Upper lobe of right lung (tissue), 1 donor: ENCODE results near the gene GAD1. TPM values are rescaled to one million over a fixed set of nuclear protein-coding genes. Genes with fewer than 3 reads are reported as not detected.

ENCODE experiments used
- ATAC-seq: fragments of 200-7000 bp; cut with Tn5 transposase; one replicate; pipeline ENCODE4 v1.9.1; 2020; ENCODE audit warnings: mild to moderate bottlenecking, moderate library complexity
- DNase-seq: peaks from one replicate; pipeline ENCODE4 v3.0.0-alpha.2; 2020
- H3K27ac ChIP-seq: fragments of 200-600 bp; one replicate; pipeline ENCODE4 v1.8.0; 2022
- H3K27me3 ChIP-seq: fragments of 200-600 bp; one replicate; pipeline ENCODE4 v1.8.0; 2022; ENCODE audit warnings: mild to moderate bottlenecking
- H3K36me3 ChIP-seq: fragments of 200-600 bp; one replicate; pipeline ENCODE4 v1.8.0; 2022
- H3K4me1 ChIP-seq: fragments of 200-600 bp; one replicate; pipeline ENCODE4 v1.8.0; 2022
- H3K4me3 ChIP-seq: fragments of 200-600 bp; one replicate; pipeline ENCODE4 v1.8.0; 2022; ENCODE audit warnings: mild to moderate bottlenecking
- H3K9me3 ChIP-seq: fragments of 200-600 bp; one replicate; pipeline ENCODE4 v1.8.0; 2022
- intact Hi-C: fragments of 100-400 bp; cut with DNase I; formaldehyde crosslinking; loops from one replicate; pipeline ENCODE4 v1.11.0; 2022
- total RNA-seq: library from RNA; stranded (reverse); fragmentation: NEBNext Ultra II Directional; extraction: Animal tissue kit (Norgen Biotek cat#: 25700); gene quantifications from one replicate; pipeline ENCODE4 v1.2.1, GENCODE V29; 2021
- TF ChIP-seq, protein P1 (sequence below): fragments of 200-600 bp; IDR thresholded peaks from one replicate; pipeline ENCODE4 v1.8.0; 2022; ENCODE audit warnings: antibody characterized with exemption
- donor health status: DM: no; HTN: yes; CAD: no; lungs with severe emphysema.

GAD1 gene
- total RNA-seq, 1 donor from 2014 or later: not detected

DNA sequence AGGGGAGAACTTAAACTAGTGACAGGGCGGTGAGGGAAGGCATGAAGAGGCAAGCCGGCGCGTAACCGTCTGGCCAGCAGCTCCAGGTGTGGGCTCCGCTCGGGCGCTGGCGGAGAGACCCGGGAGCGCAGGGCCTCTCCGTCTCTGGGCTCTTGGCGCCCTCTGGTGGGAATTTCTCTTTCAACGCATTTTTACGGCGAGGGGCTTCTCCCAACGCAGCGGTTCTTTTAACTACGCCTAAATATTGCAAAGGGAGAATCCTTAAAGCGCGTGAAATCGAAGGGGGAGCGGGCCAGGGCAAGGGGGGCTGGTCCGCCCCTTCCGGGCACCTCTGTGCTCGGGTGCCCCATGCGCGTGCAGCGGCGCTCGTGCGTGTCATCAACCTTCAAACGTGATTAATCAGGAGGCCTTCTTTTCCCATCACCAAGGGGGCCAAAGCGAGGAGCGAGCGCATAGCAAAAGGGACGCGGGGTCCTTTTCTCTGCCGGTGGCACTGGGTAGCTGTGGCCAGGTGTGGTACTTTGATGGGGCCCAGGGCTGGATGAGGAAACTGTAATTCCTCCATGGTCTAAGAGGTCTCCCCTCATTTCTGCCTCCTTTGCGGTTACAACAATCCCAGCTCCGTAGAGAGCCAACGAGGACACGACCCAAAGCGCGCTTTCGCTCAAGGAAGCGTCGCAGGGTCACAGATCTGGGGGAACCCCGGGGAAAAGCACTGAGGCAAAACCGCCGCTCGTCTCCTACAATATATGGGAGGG, 762 bp upstream of the GAD1 start:
- no peaks in the 10 kb centered on the region for H3K36me3 ChIP-seq
- intact Hi-C loops: no loop called here
- no peaks in the 10 kb centered on the region for H3K9me3 ChIP-seq
- DNase-seq (peak; percentile 74), ATAC-seq (peak; percentile 70)
- H3K4me1 ChIP-seq: peaks cover 38% of the 10 kb centered on the region
- peaks cover 81% of the 10 kb centered on the region for H3K27me3 ChIP-seq
- peak overlapping the region; percentile 39 for H3K4me3 ChIP-seq
- TF ChIP-seq, protein P1, sequence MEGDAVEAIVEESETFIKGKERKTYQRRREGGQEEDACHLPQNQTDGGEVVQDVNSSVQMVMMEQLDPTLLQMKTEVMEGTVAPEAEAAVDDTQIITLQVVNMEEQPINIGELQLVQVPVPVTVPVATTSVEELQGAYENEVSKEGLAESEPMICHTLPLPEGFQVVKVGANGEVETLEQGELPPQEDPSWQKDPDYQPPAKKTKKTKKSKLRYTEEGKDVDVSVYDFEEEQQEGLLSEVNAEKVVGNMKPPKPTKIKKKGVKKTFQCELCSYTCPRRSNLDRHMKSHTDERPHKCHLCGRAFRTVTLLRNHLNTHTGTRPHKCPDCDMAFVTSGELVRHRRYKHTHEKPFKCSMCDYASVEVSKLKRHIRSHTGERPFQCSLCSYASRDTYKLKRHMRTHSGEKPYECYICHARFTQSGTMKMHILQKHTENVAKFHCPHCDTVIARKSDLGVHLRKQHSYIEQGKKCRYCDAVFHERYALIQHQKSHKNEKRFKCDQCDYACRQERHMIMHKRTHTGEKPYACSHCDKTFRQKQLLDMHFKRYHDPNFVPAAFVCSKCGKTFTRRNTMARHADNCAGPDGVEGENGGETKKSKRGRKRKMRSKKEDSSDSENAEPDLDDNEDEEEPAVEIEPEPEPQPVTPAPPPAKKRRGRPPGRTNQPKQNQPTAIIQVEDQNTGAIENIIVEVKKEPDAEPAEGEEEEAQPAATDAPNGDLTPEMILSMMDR: peak; percentile 69
- no peak overlapping the region for H3K27ac ChIP-seq

DNA sequence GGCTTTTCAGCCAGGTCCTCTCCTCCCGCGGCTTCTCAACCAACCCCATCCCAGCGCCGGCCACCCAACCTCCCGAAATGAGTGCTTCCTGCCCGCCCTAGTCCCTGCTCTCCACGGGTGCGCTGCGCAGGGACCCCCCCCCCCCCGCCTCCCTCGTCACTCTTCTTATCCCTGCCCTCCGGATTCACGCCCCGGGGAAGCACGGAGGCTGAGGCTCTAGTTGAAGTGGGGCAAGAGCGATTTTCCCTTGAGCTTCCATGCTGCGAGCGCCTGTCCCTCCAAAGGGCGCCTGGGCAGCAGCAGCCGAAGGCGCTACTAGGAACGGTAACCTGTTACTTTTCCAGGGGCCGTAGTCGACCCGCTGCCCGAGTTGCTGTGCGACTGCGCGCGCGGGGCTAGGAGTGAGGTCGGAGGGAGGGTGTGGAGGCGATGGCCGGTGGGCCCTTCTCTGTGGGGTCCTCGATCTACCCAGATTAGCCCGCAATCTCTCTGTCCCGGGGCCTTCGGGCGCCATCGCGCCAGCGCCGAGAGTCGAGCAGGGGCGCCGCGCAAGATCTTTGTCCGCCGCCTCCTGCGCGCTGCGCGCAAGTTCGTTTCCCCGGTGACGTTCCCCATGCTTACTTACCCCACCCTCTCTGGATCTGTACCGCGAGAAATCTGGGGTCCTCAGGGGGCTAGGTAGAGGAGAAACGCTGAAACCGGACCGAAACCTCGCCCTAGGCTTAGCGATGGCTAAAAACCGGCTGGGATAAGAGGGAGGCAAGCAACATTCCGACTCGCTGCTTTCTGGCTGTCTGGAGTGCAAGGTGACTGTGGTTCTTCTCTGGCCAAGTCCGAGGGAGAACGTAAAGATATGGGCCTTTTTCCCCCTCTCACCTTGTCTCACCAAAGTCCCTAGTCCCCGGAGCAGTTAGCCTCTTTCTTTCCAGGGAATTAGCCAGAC, 677 bp downstream of the GAD1 start:
- H3K27ac ChIP-seq: no peak overlapping the region
- no peak for ATAC-seq
- peaks cover 95% of the 10 kb centered on the region for H3K27me3 ChIP-seq

DNA sequence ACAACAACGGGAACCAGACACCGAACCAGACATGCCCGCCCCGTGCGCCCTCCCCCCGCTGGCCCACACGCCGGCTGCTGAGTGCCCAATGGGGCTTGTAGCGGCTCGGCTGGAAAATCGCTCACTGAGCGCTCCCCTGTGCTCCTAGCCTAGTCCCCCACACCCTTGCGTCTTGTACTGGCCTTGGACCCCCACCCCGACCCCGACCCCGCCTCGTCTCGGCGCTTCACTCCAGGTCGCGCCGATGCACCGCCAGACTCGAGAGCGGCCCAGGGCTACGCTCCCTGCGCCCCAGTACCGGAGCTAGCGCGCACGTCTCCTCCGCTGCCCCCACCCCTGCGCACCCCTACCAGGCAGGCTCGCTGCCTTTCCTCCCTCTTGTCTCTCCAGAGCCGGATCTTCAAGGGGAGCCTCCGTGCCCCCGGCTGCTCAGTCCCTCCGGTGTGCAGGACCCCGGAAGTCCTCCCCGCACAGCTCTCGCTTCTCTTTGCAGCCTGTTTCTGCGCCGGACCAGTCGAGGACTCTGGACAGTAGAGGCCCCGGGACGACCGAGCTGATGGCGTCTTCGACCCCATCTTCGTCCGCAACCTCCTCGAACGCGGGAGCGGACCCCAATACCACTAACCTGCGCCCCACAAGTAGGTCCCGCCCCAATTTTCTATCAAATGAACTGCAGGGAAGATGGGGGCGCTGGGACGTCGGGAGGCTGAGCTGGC, 1.5 kb downstream of the GAD1 start:
- no peak for ATAC-seq
- H3K27me3 ChIP-seq: peaks cover 100% of the 10 kb centered on the region
- H3K4me3 ChIP-seq: peak overlapping the region; percentile 39
- TF ChIP-seq, protein P1: no peak
- no peaks in the 10 kb centered on the region for H3K36me3 ChIP-seq
- intact Hi-C loops: no loop called here
- H3K9me3 ChIP-seq: no peaks in the 10 kb centered on the region
- no peak for DNase-seq
- H3K27ac ChIP-seq: no peak overlapping the region
- peaks cover 61% of the 10 kb centered on the region for H3K4me1 ChIP-seq

More for the DNA sequence above, 677 bp downstream of the GAD1 start:
- H3K36me3 ChIP-seq: no peaks in the 10 kb centered on the region
- H3K9me3 ChIP-seq: no peaks in the 10 kb centered on the region
- H3K4me1 ChIP-seq: peaks cover 53% of the 10 kb centered on the region
- intact Hi-C loops: no loop called here
- no peak for DNase-seq
- TF ChIP-seq, protein P1: no peak
- H3K4me3 ChIP-seq: peak overlapping the region; percentile 39

DNA sequence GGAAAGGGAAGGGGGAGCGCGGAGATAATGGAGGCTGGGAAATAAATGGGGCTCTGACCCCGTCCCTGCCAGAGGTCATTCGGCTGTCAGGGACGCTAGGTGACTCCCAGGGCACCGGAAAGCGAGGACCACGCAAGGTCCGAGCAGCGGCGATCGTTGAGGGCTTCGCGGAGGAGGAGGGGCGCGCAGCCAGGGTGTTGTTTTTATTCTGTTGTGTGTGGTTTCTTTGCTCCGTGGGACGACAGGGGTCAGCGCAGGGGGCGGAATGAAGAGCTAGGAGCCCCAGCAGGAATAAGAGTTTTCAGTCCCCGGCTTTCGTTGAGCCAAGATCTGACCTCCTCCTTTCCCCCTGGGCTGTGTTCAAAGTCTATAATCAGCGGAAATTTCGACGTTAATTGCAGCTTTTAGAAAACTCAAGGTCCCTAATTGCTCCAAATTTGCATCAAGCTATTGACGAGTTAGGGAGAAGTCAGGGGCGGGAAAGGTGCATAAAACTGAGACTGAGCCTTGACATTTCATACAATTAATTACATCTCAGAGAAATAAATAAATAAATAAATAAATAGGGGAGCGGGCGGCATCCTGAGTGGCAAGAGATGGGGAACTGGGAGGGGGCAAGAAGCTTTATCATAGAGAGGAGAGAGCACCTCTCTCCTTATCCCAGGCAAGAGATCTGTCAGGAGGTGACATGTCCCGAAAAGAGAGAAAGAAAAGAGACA, 2.2 kb downstream of the GAD1 start:
- DNase-seq (no peak), ATAC-seq (no peak)
- intact Hi-C loops: no loop called here
- Histone ChIP-seq H3K27ac (no peak overlapping the region), H3K9me3 (no peaks in the 10 kb centered on the region), H3K4me3 (no peak overlapping the region), H3K27me3 (peaks cover 100% of the 10 kb centered on the region), H3K36me3 (no peaks in the 10 kb centered on the region), H3K4me1 (peaks cover 68% of the 10 kb centered on the region)
- TF ChIP-seq, protein P1: no peak
